Measurements from ENCODE around the gene PRKCA.

- TF ChIP-seq POLR2A (IDR thresholded peaks at IDR 0.05) (no peak), CTCF (IDR thresholded peaks at IDR 0.05) (no peak), POLR2AphosphoS5 (IDR thresholded peaks at IDR 0.05) (no peak)
Measured at GRCh38 chr17:66716236-66717026, 414.0 kb downstream of the PRKCA start.
